ENCODE data around the gene CD48.

GRCh38 chr1:160669276-160669675, 42.3 kb downstream of the CD48 start:
- TF ChIP-seq POLR2A (IDR thresholded peaks at IDR 0.05; ENCODE audit: low read depth, low read length), result no peak
- no peak for TF ChIP-seq POLR2AphosphoS5 (IDR thresholded peaks at IDR 0.05; ENCODE audit: low read depth, low read length)
- TF ChIP-seq TAF1 (IDR thresholded peaks at IDR 0.05; ENCODE audit: borderline replicate concordance, low read depth, low read length), result no peak
